ENCODE data around the gene CORO2A.

The CORO2A gene

GRCh38 chr9:98192503-98193335, at the start of gene CORO2A:
Gene CORO2A (minus strand): TSS chr9:98192637. CDS start chr9:98157660, 34,977 bp downstream.
- TF ChIP-seq RAD21 (IDR thresholded peaks at IDR 0.05; ENCODE audit: low read depth): peak; percentile 48
- TF ChIP-seq USF1 (IDR thresholded peaks at IDR 0.05): peak; percentile 47; the same call in 1 of the 2 replicates
- TF ChIP-seq TCF12 (IDR thresholded peaks at IDR 0.05; ENCODE audit: low read depth): 0 out of 2 replicates have a peak, but pooled peaks have one; percentile 36
- TF ChIP-seq EGR1 (IDR thresholded peaks at IDR 0.05): no peak
- TF ChIP-seq TAF1 (IDR thresholded peaks at IDR 0.05; ENCODE audit: low read depth): peak; percentile 47; the same call in 1 of the 2 replicates
- TF ChIP-seq, protein P1, sequence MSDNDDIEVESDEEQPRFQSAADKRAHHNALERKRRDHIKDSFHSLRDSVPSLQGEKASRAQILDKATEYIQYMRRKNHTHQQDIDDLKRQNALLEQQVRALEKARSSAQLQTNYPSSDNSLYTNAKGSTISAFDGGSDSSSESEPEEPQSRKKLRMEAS (IDR thresholded peaks at IDR 0.05): peak; percentile 13
- TF ChIP-seq FOXM1 (IDR thresholded peaks at IDR 0.05; ENCODE audit: borderline replicate concordance, low read depth): no peak
- TF ChIP-seq CREB1 (IDR thresholded peaks at IDR 0.05; ENCODE audit: low read depth): no peak
- peak; percentile 7; the same call in 1 of the 2 replicates for TF ChIP-seq YY1 (IDR thresholded peaks at IDR 0.05; ENCODE audit: low read depth)
- no peak for TF ChIP-seq EP300 (IDR thresholded peaks at IDR 0.05; ENCODE audit: borderline replicate concordance)

DNA sequence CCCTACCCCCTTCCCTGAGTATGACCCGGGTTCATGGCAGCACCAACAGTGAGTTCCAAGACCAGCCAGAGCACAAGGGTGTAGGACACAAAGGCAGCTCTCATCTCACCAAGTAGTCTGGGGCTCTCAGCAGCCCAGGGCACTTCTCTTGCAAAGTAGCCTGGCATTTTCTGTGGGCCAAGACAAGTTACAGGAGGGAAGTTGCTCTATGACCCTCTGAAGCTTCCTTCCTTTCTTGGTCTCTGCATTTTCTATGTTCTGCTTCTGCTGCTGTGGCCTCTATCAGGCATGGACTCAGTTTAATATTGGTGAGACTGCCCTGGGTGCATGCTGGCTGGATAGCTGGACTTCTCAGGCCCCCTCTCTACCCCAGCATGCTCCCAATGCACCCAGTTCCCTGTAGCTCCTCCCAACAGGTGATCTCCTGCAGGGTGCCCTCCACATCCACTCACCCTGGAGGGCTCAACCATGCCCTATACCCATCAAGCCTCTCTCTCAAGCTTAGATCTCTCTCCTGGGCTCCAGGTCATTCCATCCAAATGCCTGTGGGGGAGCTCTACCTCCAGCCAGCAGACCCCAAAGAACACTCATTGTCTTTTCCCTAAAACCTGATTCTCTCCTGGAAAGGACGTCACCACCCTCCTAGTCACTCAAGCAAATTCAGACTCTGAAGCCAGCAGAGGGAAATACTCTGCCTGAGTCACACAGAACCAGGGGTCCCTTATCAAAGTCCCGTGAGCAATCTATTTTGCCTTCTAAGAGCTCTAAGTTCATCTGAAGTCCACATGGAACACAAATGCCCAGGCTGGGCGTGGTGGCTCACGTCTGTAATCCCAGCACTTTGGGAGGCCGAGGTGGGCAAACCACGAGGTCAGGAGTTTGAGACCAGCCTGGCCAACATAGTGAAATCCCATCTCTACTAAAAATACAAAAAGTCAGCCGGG, 49.2 kb upstream of the CORO2A start:
- no peak for TF ChIP-seq NFIC (IDR thresholded peaks at IDR 0.05)
- no peak for TF ChIP-seq EP300 (IDR thresholded peaks at IDR 0.05; ENCODE audit: borderline replicate concordance)
- no peak for TF ChIP-seq TEAD4 (IDR thresholded peaks at IDR 0.05)
- no peak for TF ChIP-seq REST (IDR thresholded peaks at IDR 0.05; ENCODE audit: low read depth)
- no peak for TF ChIP-seq EGR1 (IDR thresholded peaks at IDR 0.05)
- no peak for TF ChIP-seq ZBTB7A (IDR thresholded peaks at IDR 0.05; ENCODE audit: low read depth)
- no peak for TF ChIP-seq YY1 (IDR thresholded peaks at IDR 0.05; ENCODE audit: low read depth)
- no peak for TF ChIP-seq TCF12 (IDR thresholded peaks at IDR 0.05; ENCODE audit: low read depth)
- no peak for TF ChIP-seq USF1 (IDR thresholded peaks at IDR 0.05)
- no peak for TF ChIP-seq RAD21 (IDR thresholded peaks at IDR 0.05; ENCODE audit: low read depth)

DNA sequence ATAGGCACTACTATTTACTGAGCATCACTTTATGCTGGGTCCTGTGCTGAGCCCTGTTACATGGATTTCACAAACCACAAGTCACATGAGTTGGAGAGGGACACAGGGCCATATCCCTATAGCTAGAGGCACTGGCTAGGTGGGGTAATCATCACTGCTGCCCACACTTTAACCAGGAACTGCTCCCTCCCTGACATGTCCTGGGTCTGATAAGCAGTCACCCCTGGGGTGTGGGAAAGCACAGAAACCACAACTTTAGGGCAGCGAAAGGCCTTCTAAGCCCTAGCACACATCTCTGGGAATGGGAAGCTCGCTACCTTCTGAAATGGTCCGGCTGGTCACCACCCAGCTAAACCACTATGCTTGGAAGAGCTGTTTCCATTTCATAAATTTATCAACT, 48.0 kb upstream of the CORO2A start:
- TF ChIP-seq EP300 (IDR thresholded peaks at IDR 0.05; ENCODE audit: borderline replicate concordance) (no peak), CEBPB (IDR thresholded peaks at IDR 0.05) (no peak), RAD21 (IDR thresholded peaks at IDR 0.05; ENCODE audit: low read depth) (no peak), REST (IDR thresholded peaks at IDR 0.05; ENCODE audit: low read depth) (no peak), EGR1 (IDR thresholded peaks at IDR 0.05) (no peak), TEAD4 (IDR thresholded peaks at IDR 0.05) (no peak), FOXM1 (IDR thresholded peaks at IDR 0.05; ENCODE audit: borderline replicate concordance, low read depth) (no peak), YY1 (IDR thresholded peaks at IDR 0.05; ENCODE audit: low read depth) (no peak), TCF12 (IDR thresholded peaks at IDR 0.05; ENCODE audit: low read depth) (no peak), USF1 (IDR thresholded peaks at IDR 0.05) (no peak), TAF1 (IDR thresholded peaks at IDR 0.05; ENCODE audit: low read depth) (no peak), ZBTB7A (IDR thresholded peaks at IDR 0.05; ENCODE audit: low read depth) (no peak), CREB1 (IDR thresholded peaks at IDR 0.05; ENCODE audit: low read depth) (no peak), NFIC (IDR thresholded peaks at IDR 0.05) (no peak)
- TF ChIP-seq, protein P1 (IDR thresholded peaks at IDR 0.05): no peak

- TF ChIP-seq TEAD4 (IDR thresholded peaks at IDR 0.05) (no peak), EGR1 (IDR thresholded peaks at IDR 0.05) (no peak), ZBTB7A (IDR thresholded peaks at IDR 0.05; ENCODE audit: low read depth) (no peak), NFIC (IDR thresholded peaks at IDR 0.05) (no peak), TAF1 (IDR thresholded peaks at IDR 0.05; ENCODE audit: low read depth) (no peak), REST (IDR thresholded peaks at IDR 0.05; ENCODE audit: low read depth) (no peak)
Observed at GRCh38 chr9:98236901-98237487, 44.6 kb upstream of the CORO2A start.

All from Ishikawa (cell line).